ENCODE results near the gene PCDHB4. TPM values are rescaled to one million over a fixed set of nuclear protein-coding genes. Genes with fewer than 3 reads are reported as not detected.
"Not testable (repeated sequence)": the region's sequence is repeated elsewhere in the genome, so short reads cannot be mapped to it uniquely, and the experiment has no call there.

The PCDHB4 gene
- not detected in 2 replicates for total RNA-seq (2014; rRNA removed; shearing (Covaris generic))

DNA sequence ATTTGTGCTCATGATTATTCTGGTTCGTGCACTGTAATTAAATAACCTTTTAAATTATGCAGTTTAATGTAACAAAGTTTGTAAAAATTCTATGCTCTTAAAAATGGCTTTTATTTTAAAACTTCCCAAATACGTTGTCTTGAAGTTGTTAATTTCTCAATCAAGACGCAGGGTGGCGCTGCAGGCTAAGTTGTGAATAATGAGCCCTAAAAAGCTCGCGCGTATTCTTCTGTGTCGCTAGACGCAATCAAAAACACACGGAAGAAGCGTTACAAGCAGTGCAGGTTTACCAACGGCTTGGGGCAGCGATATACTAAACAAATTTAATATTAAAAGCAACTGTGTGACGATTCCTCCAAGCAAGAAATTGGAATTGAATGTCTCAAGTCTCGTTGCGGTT is at the start of gene PCDHB4:
Gene PCDHB4, plus strand, starts transcription at position 256 of the 400 bp plus-strand sequence. CDS start 181 bp downstream, outside the sequence.
- DNase-seq (ENCODE audit: low spot score): no peak

DNA sequence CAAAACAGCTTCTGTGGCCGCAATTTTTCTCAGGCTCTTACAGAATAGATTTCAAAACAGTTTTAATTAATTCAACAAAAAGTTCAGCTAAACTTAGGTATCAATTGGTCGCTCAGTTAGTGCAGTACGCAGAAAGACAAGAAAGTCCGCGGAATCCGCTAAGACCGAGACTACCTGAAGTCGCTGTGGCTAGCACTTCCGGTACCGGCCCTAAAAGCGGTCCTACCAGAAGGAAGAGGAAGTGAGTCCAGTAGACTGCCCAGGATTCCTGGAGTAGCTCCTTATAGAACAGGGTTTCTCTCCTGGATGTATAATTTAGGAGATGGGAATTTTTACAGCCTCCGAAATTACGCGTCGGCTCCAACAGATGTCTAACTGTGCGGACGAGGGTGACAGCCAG is 43.8 kb upstream of the PCDHB4 start:
- no peak for DNase-seq (ENCODE audit: low spot score)

DNA sequence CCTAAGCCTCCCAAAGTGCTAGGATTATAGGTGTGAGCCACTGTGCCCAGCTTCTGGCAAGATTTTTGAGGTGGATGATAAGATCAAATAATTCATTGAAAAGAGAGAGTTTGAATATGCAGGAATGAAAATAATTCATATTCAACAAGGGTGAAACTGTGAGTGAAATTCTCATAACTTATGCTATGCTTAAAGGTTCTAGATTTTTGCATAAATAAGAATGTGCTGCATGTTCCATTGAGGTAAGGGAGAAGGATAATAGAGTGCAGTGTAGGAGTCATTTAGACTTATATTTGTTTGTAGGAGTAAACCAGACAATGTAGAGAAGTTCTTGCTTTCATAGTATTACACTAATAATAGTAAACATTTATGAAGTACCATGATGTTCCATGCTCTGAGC is 39.4 kb upstream of the PCDHB4 start:
- no peak for DNase-seq (ENCODE audit: low spot score)

- peak; percentile 22 for DNase-seq (ENCODE audit: low spot score)
These were observed 37.1 kb upstream of the PCDHB4 start for GRCh38 chr5:141084487-141084989.

GRCh38 chr5:141094481-141095262 is 26.9 kb upstream of the PCDHB4 start, which contains the start of gene PCDHB2:
Gene PCDHB2 (plus strand): TSS chr5:141094615. CDS start chr5:141094791, 176 bp downstream.
- no peak for DNase-seq (ENCODE audit: low spot score)

DNA sequence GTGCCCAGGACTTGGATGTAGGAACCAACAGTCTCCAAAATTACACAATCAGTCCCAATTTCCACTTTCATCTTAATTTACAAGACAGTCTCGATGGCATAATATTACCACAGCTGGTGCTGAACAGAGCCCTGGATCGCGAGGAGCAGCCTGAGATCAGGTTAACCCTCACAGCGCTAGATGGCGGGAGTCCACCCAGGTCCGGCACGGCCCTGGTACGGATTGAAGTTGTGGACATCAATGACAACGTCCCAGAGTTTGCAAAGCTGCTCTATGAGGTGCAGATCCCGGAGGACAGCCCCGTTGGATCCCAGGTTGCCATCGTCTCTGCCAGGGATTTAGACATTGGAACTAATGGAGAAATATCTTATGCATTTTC is 26.4 kb upstream of the PCDHB4 start:
- no peak for DNase-seq (ENCODE audit: low spot score)

- DNase-seq (ENCODE audit: low spot score): not testable (repeated sequence)
These were observed 25.4 kb upstream of the PCDHB4 start for GRCh38 chr5:141096181-141096580.

- DNase-seq (ENCODE audit: low spot score): not testable (repeated sequence)
These were observed 25.0 kb upstream of the PCDHB4 start for GRCh38 chr5:141096586-141096985.

- DNase-seq (ENCODE audit: low spot score): peak; percentile 13
These were observed 21.3 kb upstream of the PCDHB4 start, which contains the start of gene PCDHB3 for GRCh38 chr5:141100243-141100805. Gene PCDHB3 (plus strand): TSS chr5:141100473. CDS start chr5:141100650, 177 bp downstream.

- DNase-seq (ENCODE audit: low spot score): no peak
These were observed 20.6 kb upstream of the PCDHB4 start for GRCh38 chr5:141101059-141101458.

GRCh38 chr5:141102070-141102469 is 19.5 kb upstream of the PCDHB4 start:
- not testable (repeated sequence) for DNase-seq (ENCODE audit: low spot score)

DNA sequence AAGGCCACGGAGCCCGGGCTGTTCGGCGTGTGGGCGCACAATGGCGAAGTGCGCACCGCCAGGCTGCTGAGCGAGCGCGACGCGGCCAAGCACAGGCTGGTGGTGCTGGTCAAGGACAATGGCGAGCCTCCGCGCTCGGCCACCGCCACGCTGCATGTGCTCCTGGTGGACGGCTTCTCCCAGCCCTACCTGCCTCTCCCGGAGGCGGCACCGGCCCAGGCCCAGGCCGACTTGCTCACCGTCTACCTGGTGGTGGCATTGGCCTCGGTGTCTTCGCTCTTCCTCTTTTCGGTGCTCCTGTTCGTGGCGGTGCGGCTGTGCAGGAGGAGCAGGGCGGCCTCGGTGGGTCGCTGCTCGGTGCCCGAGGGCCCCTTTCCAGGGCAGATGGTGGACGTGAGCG is 19.1 kb upstream of the PCDHB4 start:
- not testable (repeated sequence) for DNase-seq (ENCODE audit: low spot score)

DNA sequence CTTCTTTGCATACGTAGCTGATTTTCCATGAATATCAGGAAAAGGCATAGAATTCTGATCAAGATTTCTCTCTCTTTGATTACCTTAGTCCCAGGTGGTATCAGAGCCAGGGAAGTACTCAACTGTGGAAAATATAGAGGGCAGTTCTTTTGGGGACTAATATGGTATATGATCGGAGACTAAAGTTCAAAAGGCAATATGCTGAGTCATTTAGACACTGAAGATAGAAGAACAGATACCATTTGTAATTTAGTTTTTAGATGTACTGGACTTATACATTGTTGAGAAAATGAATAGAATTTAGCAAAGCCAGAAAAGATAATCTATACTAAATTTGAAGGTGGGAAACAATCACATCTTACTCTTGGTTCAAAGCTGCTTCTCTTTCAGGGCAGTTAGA is 16.3 kb upstream of the PCDHB4 start:
- DNase-seq (ENCODE audit: low spot score): no peak

DNA sequence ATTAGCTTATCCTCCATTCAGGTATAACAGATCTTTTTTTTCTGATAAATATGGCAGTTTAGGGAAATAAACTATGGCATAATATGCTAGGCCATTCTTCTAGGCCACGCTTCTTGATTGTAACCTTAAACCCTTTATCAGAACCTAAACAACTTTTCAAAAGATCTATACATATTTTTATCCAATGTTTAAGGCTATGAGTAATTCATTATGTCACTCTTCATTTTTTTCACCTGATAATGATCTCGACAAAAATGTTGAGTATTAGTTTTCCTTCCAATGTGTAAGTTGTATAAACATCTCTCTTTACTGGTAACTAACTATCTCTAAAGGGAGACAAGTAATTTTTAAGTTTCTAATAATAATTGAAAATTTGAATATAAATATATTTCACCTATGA is 2.4 kb upstream of the PCDHB4 start:
- DNase-seq (ENCODE audit: low spot score): no peak

DNA sequence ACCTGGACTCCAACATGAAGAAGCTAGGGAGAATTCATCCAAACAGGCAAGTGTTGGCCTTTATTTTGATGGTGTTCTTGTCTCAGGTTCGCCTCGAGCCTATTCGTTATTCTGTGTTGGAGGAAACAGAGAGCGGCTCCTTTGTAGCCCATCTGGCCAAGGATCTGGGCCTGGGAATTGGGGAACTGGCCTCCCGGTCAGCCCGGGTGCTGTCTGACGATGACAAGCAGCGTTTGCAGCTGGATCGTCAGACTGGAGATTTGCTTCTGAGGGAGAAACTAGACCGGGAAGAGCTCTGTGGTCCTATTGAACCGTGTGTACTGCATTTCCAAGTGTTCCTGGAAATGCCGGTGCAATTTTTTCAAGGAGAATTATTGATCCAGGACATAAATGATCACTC is 367 bp downstream of the PCDHB4 start:
- DNase-seq (ENCODE audit: low spot score): no peak

GRCh38 chr5:141123396-141124135 is 1.9 kb downstream of the PCDHB4 start:
- not testable (repeated sequence) for DNase-seq (ENCODE audit: low spot score)

- no peak for DNase-seq (ENCODE audit: low spot score)
These were observed 5.7 kb downstream of the PCDHB4 start for GRCh38 chr5:141127305-141127704.

- DNase-seq (ENCODE audit: low spot score): no peak
These were observed 13.6 kb downstream of the PCDHB4 start, which contains the start of gene PCDHB5 for GRCh38 chr5:141135030-141135717. Gene PCDHB5 (plus strand): TSS chr5:141135206. CDS start chr5:141135435, 229 bp downstream.

- DNase-seq (ENCODE audit: low spot score): no peak
These were observed 14.2 kb downstream of the PCDHB4 start for GRCh38 chr5:141135718-141136266.

DNA sequence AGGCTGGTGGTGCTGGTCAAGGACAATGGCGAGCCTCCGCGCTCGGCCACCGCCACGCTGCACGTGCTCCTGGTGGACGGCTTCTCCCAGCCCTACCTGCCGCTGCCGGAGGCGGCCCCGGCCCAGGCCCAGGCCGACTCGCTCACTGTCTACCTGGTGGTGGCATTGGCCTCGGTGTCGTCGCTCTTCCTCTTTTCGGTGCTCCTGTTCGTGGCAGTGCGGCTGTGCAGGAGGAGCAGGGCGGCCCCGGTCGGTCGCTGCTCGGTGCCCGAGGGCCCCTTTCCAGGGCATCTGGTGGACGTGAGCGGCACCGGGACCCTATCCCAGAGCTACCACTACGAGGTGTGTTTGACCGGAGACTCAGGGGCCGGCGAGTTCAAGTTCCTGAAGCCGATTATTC is 15.7 kb downstream of the PCDHB4 start:
- not testable (repeated sequence) for DNase-seq (ENCODE audit: low spot score)

GRCh38 chr5:141149812-141150211 is 28.2 kb downstream of the PCDHB4 start, which contains the start of gene PCDHB6:
Gene PCDHB6 (plus strand): TSS chr5:141150057. CDS start chr5:141150258, 201 bp downstream.
- DNase-seq (ENCODE audit: low spot score): no peak
